ENCODE measurements around the gene SOX11.
"Not testable (repeated sequence)": the region's sequence is repeated elsewhere in the genome, so short reads cannot be mapped to it uniquely, and the experiment has no call there.

SOX11 gene

DNA sequence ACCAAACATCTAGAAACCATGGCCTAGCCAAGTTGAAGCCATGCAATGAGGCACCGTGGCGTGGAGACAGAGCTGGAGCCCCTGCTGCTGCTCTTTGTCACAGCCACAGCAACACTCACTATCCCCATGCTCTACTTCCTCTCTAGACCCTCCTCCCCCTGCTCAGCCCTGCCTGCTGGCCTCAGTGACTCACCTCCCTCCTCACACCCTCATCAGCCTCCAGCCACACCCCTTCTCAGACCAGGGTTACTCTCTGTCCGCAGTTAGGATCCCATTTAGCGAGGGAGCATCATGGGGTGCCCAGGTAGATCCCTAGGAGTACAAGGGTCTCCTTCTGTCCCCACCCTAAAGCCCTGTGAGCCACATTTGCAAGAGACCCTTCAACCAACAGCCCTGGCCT lies 25.4 kb upstream of the SOX11 start:
- peaks cover 0 to 5% of the 10 kb centered on the region in 2 experiments for H3K27me3 ChIP-seq (ENCODE audit: control insufficient read depth in 1 of 2, insufficient read depth in 1 of 2, low read length in 2 of 2)
- no peak overlapping the region for H2AK5ac ChIP-seq (ENCODE audit: low read length, severe bottlenecking)
- no peak overlapping the region for H3K4me3 ChIP-seq (ENCODE audit: insufficient read depth in 1 of 2, low read depth in 1 of 2, low read length in 2 of 2)
- H3K23ac ChIP-seq (ENCODE audit: low read length in 2 of 2), result no peak overlapping the region
- H3K27ac ChIP-seq (ENCODE audit: low read length, poor library complexity, severe bottlenecking), result no peak overlapping the region
- no peak overlapping the region for H3K4ac ChIP-seq (ENCODE audit: low read depth in 1 of 2, low read length in 2 of 2)
- no peak overlapping the region for H2BK120ac ChIP-seq (ENCODE audit: low read depth, low read length)
- no peak overlapping the region for H2AFZ ChIP-seq (ENCODE audit: low read depth, low read length)
- H2BK5ac ChIP-seq (ENCODE audit: low read depth, low read length, poor library complexity, severe bottlenecking), result no peak overlapping the region
- 48% methylated on average over 4 of the region's 4 CpGs for WGBS
- no peak overlapping the region for H3K4me2 ChIP-seq (ENCODE audit: low read length, poor library complexity, severe bottlenecking)
- no peak overlapping the region for H3K18ac ChIP-seq (ENCODE audit: low read depth in 1 of 2, low read length in 2 of 2)
- no peaks in the 10 kb centered on the region for H3K9me3 ChIP-seq (ENCODE audit: control insufficient read depth, low read length)
- no peak overlapping the region for H4K91ac ChIP-seq (ENCODE audit: low read length)
- H3K79me1 ChIP-seq (replicated peaks; ENCODE audit: low read length, poor library complexity, severe bottlenecking), result no peaks in the 10 kb centered on the region
- no peak for DNase-seq
- peak overlapping the region in 1 of 2 experiments; percentile 70 for H3K14ac ChIP-seq (ENCODE audit: low read length in 2 of 2)
- H2BK15ac ChIP-seq (ENCODE audit: low read depth, poor library complexity, severe bottlenecking), result no peak overlapping the region
- H3K4me1 ChIP-seq (ENCODE audit: control insufficient read depth, insufficient read depth, low read depth, low read length), result peaks cover 5% of the 10 kb centered on the region
- H3K9ac ChIP-seq (ENCODE audit: low read length), result no peak overlapping the region
- no peak overlapping the region for H2BK12ac ChIP-seq (ENCODE audit: low read length in 2 of 2)
- H3K36me3 ChIP-seq (ENCODE audit: control insufficient read depth in 1 of 2, insufficient read depth in 2 of 2, low read depth in 1 of 2, low read length in 2 of 2), result no peaks in the 10 kb centered on the region
- H4K8ac ChIP-seq (ENCODE audit: low read length), result no peak overlapping the region

DNA sequence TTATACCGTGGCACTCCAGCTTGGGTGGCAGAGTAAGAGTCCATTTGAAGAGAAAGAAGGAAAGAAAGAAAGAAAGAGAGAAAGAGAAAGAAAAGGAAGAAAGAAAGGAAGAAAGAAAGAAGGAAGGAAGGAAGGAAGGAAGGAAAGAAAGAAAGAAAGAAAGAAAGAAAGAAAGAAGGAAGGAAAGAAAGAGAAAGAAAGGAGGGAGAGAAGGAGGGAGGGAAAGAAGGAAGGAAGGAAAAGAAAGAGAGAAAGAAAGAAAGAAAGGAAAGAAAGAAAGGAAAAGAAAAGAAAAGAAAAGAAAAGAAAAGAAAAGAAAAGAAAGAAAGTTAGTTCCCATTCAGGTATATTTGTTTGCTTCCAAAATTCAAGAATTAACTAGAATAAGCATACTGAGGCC lies 24.5 kb upstream of the SOX11 start:
- H3K4me2 ChIP-seq (ENCODE audit: low read length, poor library complexity, severe bottlenecking); H4K8ac ChIP-seq (ENCODE audit: low read length); H2BK120ac ChIP-seq (ENCODE audit: low read depth, low read length); H3K4me1 ChIP-seq (ENCODE audit: control insufficient read depth, insufficient read depth, low read depth, low read length); H2BK15ac ChIP-seq (ENCODE audit: low read depth, poor library complexity, severe bottlenecking); H3K9me3 ChIP-seq (ENCODE audit: control insufficient read depth, low read length); H3K27ac ChIP-seq (ENCODE audit: low read length, poor library complexity, severe bottlenecking); H3K36me3 ChIP-seq (ENCODE audit: control insufficient read depth in 1 of 2, insufficient read depth in 2 of 2, low read depth in 1 of 2, low read length in 2 of 2); H3K18ac ChIP-seq (ENCODE audit: low read depth in 1 of 2, low read length in 2 of 2); DNase-seq; H2AK5ac ChIP-seq (ENCODE audit: low read length, severe bottlenecking); H3K79me1 ChIP-seq (replicated peaks; ENCODE audit: low read length, poor library complexity, severe bottlenecking); H3K4me3 ChIP-seq (ENCODE audit: insufficient read depth in 1 of 2, low read depth in 1 of 2, low read length in 2 of 2); H2AFZ ChIP-seq (ENCODE audit: low read depth, low read length); H3K4ac ChIP-seq (ENCODE audit: low read depth in 1 of 2, low read length in 2 of 2); H3K23ac ChIP-seq (ENCODE audit: low read length in 2 of 2); H2BK5ac ChIP-seq (ENCODE audit: low read depth, low read length, poor library complexity, severe bottlenecking); H3K9ac ChIP-seq (ENCODE audit: low read length); H3K14ac ChIP-seq (ENCODE audit: low read length in 2 of 2); H2BK12ac ChIP-seq (ENCODE audit: low read length in 2 of 2); H4K91ac ChIP-seq (ENCODE audit: low read length): not testable (repeated sequence)
- peaks cover 7 to 13% of the 10 kb centered on the region in 2 experiments for H3K27me3 ChIP-seq (ENCODE audit: control insufficient read depth in 1 of 2, insufficient read depth in 1 of 2, low read length in 2 of 2)
- WGBS, result 93% methylated on average over 1 of the region's 1 CpG

DNA sequence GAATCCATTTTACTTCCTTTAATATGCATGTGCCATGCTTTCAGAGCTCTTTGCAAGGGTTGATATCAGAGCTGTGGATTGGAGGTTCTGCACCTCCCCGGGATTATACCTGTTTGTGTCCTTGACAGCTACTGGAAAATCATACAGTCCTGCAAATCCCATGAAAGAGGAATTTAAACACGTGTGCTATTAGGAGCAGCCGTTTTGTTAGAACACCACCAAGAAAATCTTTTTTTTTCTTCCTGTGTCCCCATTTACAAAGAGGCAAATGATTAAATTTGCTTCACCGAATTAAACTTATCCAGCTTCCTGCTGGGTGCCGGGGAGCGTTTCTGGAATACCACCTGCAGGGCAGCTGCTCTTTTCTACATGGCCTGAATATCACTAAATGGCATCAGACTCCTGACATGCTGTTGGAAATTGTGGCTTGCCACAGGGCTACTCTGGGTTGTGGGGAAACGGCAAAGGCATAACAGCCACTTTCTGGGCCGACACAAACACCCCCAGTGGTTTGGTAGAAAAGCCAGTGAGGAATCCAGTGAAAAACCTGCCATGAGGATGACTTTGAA lies 23.4 kb upstream of the SOX11 start:
- H3K4me3 ChIP-seq (ENCODE audit: insufficient read depth in 1 of 2, low read depth in 1 of 2, low read length in 2 of 2), result no peak overlapping the region
- peaks cover 13 to 17% of the 10 kb centered on the region in 2 experiments for H3K27me3 ChIP-seq (ENCODE audit: control insufficient read depth in 1 of 2, insufficient read depth in 1 of 2, low read length in 2 of 2)
- H4K91ac ChIP-seq (ENCODE audit: low read length), result no peak overlapping the region
- no peak overlapping the region for H2BK15ac ChIP-seq (ENCODE audit: low read depth, poor library complexity, severe bottlenecking)
- no peak overlapping the region for H2BK12ac ChIP-seq (ENCODE audit: low read length in 2 of 2)
- H3K4me2 ChIP-seq (ENCODE audit: low read length, poor library complexity, severe bottlenecking), result no peak overlapping the region
- 82% methylated on average over 8 of the region's 8 CpGs for WGBS
- no peaks in the 10 kb centered on the region for H3K79me1 ChIP-seq (replicated peaks; ENCODE audit: low read length, poor library complexity, severe bottlenecking)
- H3K4ac ChIP-seq (ENCODE audit: low read depth in 1 of 2, low read length in 2 of 2), result no peak overlapping the region
- H3K36me3 ChIP-seq (ENCODE audit: control insufficient read depth in 1 of 2, insufficient read depth in 2 of 2, low read depth in 1 of 2, low read length in 2 of 2), result no peaks in the 10 kb centered on the region
- H3K14ac ChIP-seq (ENCODE audit: low read length in 2 of 2), result no peak overlapping the region
- H3K23ac ChIP-seq (ENCODE audit: low read length in 2 of 2), result no peak overlapping the region
- no peak for DNase-seq
- H3K9ac ChIP-seq (ENCODE audit: low read length), result no peak overlapping the region
- H2AFZ ChIP-seq (ENCODE audit: low read depth, low read length), result no peak overlapping the region
- H3K9me3 ChIP-seq (ENCODE audit: control insufficient read depth, low read length), result no peaks in the 10 kb centered on the region
- no peak overlapping the region for H2AK5ac ChIP-seq (ENCODE audit: low read length, severe bottlenecking)
- H3K4me1 ChIP-seq (ENCODE audit: control insufficient read depth, insufficient read depth, low read depth, low read length), result peaks cover 15% of the 10 kb centered on the region
- no peak overlapping the region for H3K18ac ChIP-seq (ENCODE audit: low read depth in 1 of 2, low read length in 2 of 2)
- no peak overlapping the region for H3K27ac ChIP-seq (ENCODE audit: low read length, poor library complexity, severe bottlenecking)
- no peak overlapping the region for H2BK5ac ChIP-seq (ENCODE audit: low read depth, low read length, poor library complexity, severe bottlenecking)
- no peak overlapping the region for H4K8ac ChIP-seq (ENCODE audit: low read length)
- no peak overlapping the region for H2BK120ac ChIP-seq (ENCODE audit: low read depth, low read length)

DNA sequence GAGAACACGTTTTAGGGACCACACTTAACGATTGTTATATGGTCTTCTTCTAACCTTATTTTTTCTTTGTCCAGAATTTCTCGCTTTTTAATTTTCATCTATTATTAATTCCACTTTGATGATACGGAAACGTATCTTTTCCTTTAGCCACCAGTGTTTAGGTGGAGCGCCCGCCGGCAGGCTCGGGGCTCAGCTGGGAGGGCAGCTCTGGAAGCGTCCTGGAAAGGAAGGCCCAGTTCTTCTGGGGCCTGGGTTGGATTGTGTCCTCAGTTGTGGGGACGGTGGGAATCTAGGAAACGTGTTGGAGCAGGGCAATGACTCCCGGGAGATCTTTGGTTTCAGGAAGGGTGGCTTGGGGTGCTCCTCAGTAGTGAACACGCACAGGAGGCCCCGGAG lies 19.4 kb upstream of the SOX11 start:
- Histone ChIP-seq H3K4me1 (ENCODE audit: control insufficient read depth, insufficient read depth, low read depth, low read length) (peaks cover 12% of the 10 kb centered on the region), H3K23ac (ENCODE audit: low read length in 2 of 2) (no peak overlapping the region), H2BK12ac (ENCODE audit: low read length in 2 of 2) (no peak overlapping the region), H2BK120ac (ENCODE audit: low read depth, low read length) (no peak overlapping the region), H3K14ac (ENCODE audit: low read length in 2 of 2) (no peak overlapping the region), H2BK5ac (ENCODE audit: low read depth, low read length, poor library complexity, severe bottlenecking) (no peak overlapping the region), H2BK15ac (ENCODE audit: low read depth, poor library complexity, severe bottlenecking) (no peak overlapping the region), H3K4me2 (ENCODE audit: low read length, poor library complexity, severe bottlenecking) (no peak overlapping the region), H4K8ac (ENCODE audit: low read length) (no peak overlapping the region), H3K9ac (ENCODE audit: low read length) (no peak overlapping the region), H3K36me3 (ENCODE audit: control insufficient read depth in 1 of 2, insufficient read depth in 2 of 2, low read depth in 1 of 2, low read length in 2 of 2) (no peaks in the 10 kb centered on the region), H2AK5ac (ENCODE audit: low read length, severe bottlenecking) (no peak overlapping the region), H3K79me1 (replicated peaks; ENCODE audit: low read length, poor library complexity, severe bottlenecking) (no peaks in the 10 kb centered on the region), H2AFZ (ENCODE audit: low read depth, low read length) (no peak overlapping the region), H3K27ac (ENCODE audit: low read length, poor library complexity, severe bottlenecking) (no peak overlapping the region), H3K18ac (ENCODE audit: low read depth in 1 of 2, low read length in 2 of 2) (no peak overlapping the region), H3K27me3 (ENCODE audit: control insufficient read depth in 1 of 2, insufficient read depth in 1 of 2, low read length in 2 of 2) (peaks cover 17 to 24% of the 10 kb centered on the region in 2 experiments), H4K91ac (ENCODE audit: low read length) (no peak overlapping the region), H3K9me3 (ENCODE audit: control insufficient read depth, low read length) (no peaks in the 10 kb centered on the region), H3K4me3 (ENCODE audit: insufficient read depth in 1 of 2, low read depth in 1 of 2, low read length in 2 of 2) (no peak overlapping the region), H3K4ac (ENCODE audit: low read depth in 1 of 2, low read length in 2 of 2) (no peak overlapping the region)
- WGBS, result 86% methylated on average over 15 of the region's 15 CpGs
- DNase-seq, result no peak

Measured in mesenchymal stem cell (in vitro differentiated cells and primary cell).